Measurements from ENCODE around the gene GFM1.

- TF ChIP-seq POLR2A (IDR thresholded peaks at IDR 0.05): no peak
- TF ChIP-seq, protein P1, sequence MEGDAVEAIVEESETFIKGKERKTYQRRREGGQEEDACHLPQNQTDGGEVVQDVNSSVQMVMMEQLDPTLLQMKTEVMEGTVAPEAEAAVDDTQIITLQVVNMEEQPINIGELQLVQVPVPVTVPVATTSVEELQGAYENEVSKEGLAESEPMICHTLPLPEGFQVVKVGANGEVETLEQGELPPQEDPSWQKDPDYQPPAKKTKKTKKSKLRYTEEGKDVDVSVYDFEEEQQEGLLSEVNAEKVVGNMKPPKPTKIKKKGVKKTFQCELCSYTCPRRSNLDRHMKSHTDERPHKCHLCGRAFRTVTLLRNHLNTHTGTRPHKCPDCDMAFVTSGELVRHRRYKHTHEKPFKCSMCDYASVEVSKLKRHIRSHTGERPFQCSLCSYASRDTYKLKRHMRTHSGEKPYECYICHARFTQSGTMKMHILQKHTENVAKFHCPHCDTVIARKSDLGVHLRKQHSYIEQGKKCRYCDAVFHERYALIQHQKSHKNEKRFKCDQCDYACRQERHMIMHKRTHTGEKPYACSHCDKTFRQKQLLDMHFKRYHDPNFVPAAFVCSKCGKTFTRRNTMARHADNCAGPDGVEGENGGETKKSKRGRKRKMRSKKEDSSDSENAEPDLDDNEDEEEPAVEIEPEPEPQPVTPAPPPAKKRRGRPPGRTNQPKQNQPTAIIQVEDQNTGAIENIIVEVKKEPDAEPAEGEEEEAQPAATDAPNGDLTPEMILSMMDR (IDR thresholded peaks at IDR 0.05): no peak
Observed at GRCh38 chr3:158666416-158666815, 22.1 kb downstream of the GFM1 start.
